GM23248 (cell line): ENCODE measurements around the gene SEMA3F.

Source experiments
- EZH2 ChIP-seq: fragments of 200-600 bp; sonication (generic); IDR thresholded peaks from 2 replicates; pipeline ENCODE4 v1.6.1; 2018; ENCODE audit warnings: antibody characterized with exemption, mild to moderate bottlenecking; ENCODE audit not compliant: insufficient read depth, poor library complexity, severe bottlenecking
- EZH2phosphoT487 ChIP-seq: fragments of 200-600 bp; sonication (generic); IDR thresholded peaks from 2 replicates; pipeline ENCODE4 v1.6.1; 2018; ENCODE audit warnings: antibody characterized with exemption, moderate library complexity, mild to moderate bottlenecking, low read depth; ENCODE audit not compliant: insufficient read depth

GRCh38 chr3:50151728-50152127 is 3.4 kb upstream of the SEMA3F start:
- no peak for TF ChIP-seq EZH2
- no peak for TF ChIP-seq EZH2phosphoT487
